ENCODE results near the gene OR52I2. TPM values are rescaled to one million over a fixed set of nuclear protein-coding genes. Genes with fewer than 3 reads are reported as not detected.

OR52I2 gene
- total and polyA plus RNA-seq, 2 donors (not counting 1 experiment from before 2014, with no cell fraction given): not detected

DNA sequence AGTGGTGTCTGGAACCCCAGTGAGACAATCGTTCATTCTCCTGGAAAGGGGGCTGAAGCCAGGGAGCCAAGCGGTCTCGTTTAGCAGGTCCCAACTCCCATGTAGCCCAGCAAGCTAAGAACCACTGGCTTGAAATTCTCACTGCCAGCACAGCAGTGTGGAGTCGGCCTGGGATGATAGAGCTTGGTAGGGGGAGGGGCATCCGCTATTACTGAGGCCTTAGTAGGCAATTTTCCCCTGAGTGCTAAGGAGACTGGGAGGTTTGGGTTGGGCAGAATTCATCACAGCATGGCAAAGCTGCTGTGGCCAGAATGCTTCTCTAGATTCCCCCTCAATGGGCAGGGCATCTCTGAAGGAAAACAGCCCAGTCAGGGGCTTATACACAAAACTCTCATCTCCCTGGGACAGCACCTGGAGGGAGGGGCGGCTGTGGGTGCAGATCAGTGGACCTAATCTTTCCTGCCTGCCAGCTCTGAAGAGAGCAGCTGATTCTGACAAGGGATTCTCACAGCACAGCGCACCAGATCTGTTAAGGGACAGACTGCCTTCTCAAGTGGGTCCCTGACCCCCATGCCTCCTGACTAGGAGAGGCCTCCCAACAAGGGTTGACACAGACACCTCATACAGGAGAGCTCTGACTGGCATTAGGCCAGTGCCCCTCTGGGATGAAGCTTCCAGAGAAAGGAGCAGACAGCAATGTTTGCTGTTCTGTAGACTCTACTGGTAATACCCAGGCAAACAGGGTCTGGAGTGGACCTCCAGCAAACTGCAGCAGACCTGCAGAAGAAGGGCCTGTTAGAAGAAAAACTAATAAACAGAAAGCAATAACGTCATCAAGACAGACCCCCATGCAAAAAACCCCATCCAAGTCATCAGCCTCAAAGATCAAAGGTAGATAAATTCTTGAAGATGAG lies 21.8 kb upstream of the OR52I2 start:
- H3K27ac ChIP-seq (ENCODE audit: low read length in 2 of 2): no peak overlapping the region
- peaks cover 0 to 1% (median 0%) of the 10 kb centered on the region in 3 donors for H3K9me3 ChIP-seq (ENCODE audit: control extremely low read depth in 1 of 3, control insufficient read depth in 2 of 3, insufficient read depth in 1 of 3, low read length in 2 of 3)
- peaks cover 0 to 8% (median 2%) of the 10 kb centered on the region in 4 experiments for H3K27me3 ChIP-seq (replicated peaks in 1 of 4; ENCODE audit: control extremely low read depth in 1 of 4, control insufficient read depth in 3 of 4, insufficient read depth in 4 of 4, low read length in 3 of 4)
- H3K36me3 ChIP-seq (replicated peaks in 1 of 2; ENCODE audit: control extremely low read depth in 1 of 2, control insufficient read depth in 1 of 2, extremely low read depth in 1 of 2, insufficient read depth in 2 of 2, low read length in 1 of 2): no peaks in the 10 kb centered on the region
- TF ChIP-seq CTCF (IDR thresholded peaks at IDR 0.05): no peak
- no peak for TF ChIP-seq EZH2 (IDR thresholded peaks at IDR 0.05; ENCODE audit: borderline replicate concordance, insufficient read depth, low read depth, low read length, poor library complexity, severe bottlenecking)
- H2AFZ ChIP-seq (ENCODE audit: insufficient read depth, low read depth, low read length, poor library complexity, severe bottlenecking): no peak overlapping the region
- Mint-ChIP-seq H3K27me3 (peaks cover 38% of the 10 kb centered on the region), H3K9me3 (ENCODE audit: insufficient read depth) (peaks cover 6% of the 10 kb centered on the region), H3K4me1 (no peaks in the 10 kb centered on the region), H3K27ac (no peak overlapping the region), H3K4me3 (no peak overlapping the region)
- no peaks in the 10 kb centered on the region for H3K4me1 ChIP-seq (ENCODE audit: control insufficient read depth in 2 of 2, insufficient read depth in 2 of 2, low read length in 2 of 2)
- no peak overlapping the region for H3K9ac ChIP-seq (ENCODE audit: low read length)
- ATAC-seq (ENCODE audit: low read depth) (no peak), DNase-seq (no peak)
- no peaks in the 10 kb centered on the region for H3K79me2 ChIP-seq (ENCODE audit: control insufficient read depth, insufficient read depth, low read length)
- H3K4me2 ChIP-seq (replicated peaks; ENCODE audit: low read depth, low read length, poor library complexity, severe bottlenecking): no peak overlapping the region
- ChIA-PET POLR2A (no interaction called here), CTCF (no interaction called here)
- no peaks in the 10 kb centered on the region for H4K20me1 ChIP-seq (ENCODE audit: control insufficient read depth, insufficient read depth, low read length, poor library complexity, severe bottlenecking)
- H3K4me3 ChIP-seq (ENCODE audit: control extremely low read depth in 1 of 5, extremely low read depth in 1 of 5, insufficient read depth in 1 of 5, low read depth in 2 of 5, low read length in 4 of 5): no peak overlapping the region
- 83% methylated on average over 7 of the region's 8 CpGs for WGBS (ENCODE audit: insufficient coverage)
- intact Hi-C loops (cut with micrococcal nuclease): no loop called here

DNA sequence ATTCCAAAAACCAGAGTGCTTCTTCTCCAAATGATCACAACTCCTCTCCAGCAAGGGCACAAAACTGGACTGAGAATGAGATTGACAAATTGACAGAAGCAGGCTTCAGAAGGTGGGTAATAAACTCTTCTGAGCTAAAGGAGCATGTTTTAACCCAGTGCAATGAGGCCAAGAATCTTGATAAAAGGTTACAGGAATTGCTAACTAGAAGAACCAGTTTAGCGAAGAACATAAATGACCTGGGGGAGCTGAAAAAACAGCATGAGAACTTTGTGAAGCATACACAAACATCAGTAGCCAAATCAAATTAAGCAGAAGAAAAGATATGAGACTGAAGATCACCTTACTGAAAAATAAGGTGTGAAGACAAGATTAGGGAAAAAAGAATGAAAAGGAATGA lies 21.1 kb upstream of the OR52I2 start:
- no peak overlapping the region for H3K27ac ChIP-seq (ENCODE audit: low read length in 2 of 2)
- H3K4me2 ChIP-seq (replicated peaks; ENCODE audit: low read depth, low read length, poor library complexity, severe bottlenecking): no peak overlapping the region
- intact Hi-C loops (cut with micrococcal nuclease): no loop called here
- H3K4me3 ChIP-seq (ENCODE audit: control extremely low read depth in 1 of 5, extremely low read depth in 1 of 5, insufficient read depth in 1 of 5, low read depth in 2 of 5, low read length in 4 of 5): no peak overlapping the region
- H3K36me3 ChIP-seq (replicated peaks in 1 of 2; ENCODE audit: control extremely low read depth in 1 of 2, control insufficient read depth in 1 of 2, extremely low read depth in 1 of 2, insufficient read depth in 2 of 2, low read length in 1 of 2): no peaks in the 10 kb centered on the region
- H3K4me1 ChIP-seq (ENCODE audit: control insufficient read depth in 2 of 2, insufficient read depth in 2 of 2, low read length in 2 of 2): no peaks in the 10 kb centered on the region
- Mint-ChIP-seq H3K27ac (no peak overlapping the region), H3K4me3 (no peak overlapping the region), H3K27me3 (peaks cover 41% of the 10 kb centered on the region), H3K4me1 (no peaks in the 10 kb centered on the region), H3K9me3 (ENCODE audit: insufficient read depth) (peaks cover 8% of the 10 kb centered on the region)
- no CpG with 5 or more reads among the region's 1 CpG for WGBS (ENCODE audit: insufficient coverage)
- H3K9me3 ChIP-seq (ENCODE audit: control extremely low read depth in 1 of 3, control insufficient read depth in 2 of 3, insufficient read depth in 1 of 3, low read length in 2 of 3): peaks cover 0 to 1% (median 0%) of the 10 kb centered on the region in 3 donors
- no peak overlapping the region for H2AFZ ChIP-seq (ENCODE audit: insufficient read depth, low read depth, low read length, poor library complexity, severe bottlenecking)
- ATAC-seq (ENCODE audit: low read depth) (no peak), DNase-seq (no peak)
- no peaks in the 10 kb centered on the region for H3K79me2 ChIP-seq (ENCODE audit: control insufficient read depth, insufficient read depth, low read length)
- TF ChIP-seq CTCF (IDR thresholded peaks at IDR 0.05): no peak
- TF ChIP-seq EZH2 (IDR thresholded peaks at IDR 0.05; ENCODE audit: borderline replicate concordance, insufficient read depth, low read depth, low read length, poor library complexity, severe bottlenecking): no peak
- H3K27me3 ChIP-seq (replicated peaks in 1 of 4; ENCODE audit: control extremely low read depth in 1 of 4, control insufficient read depth in 3 of 4, insufficient read depth in 4 of 4, low read length in 3 of 4): peaks cover 0 to 8% (median 2%) of the 10 kb centered on the region in 4 experiments
- no peak overlapping the region for H3K9ac ChIP-seq (ENCODE audit: low read length)
- CTCF ChIA-PET: no interaction called here
- no peaks in the 10 kb centered on the region for H4K20me1 ChIP-seq (ENCODE audit: control insufficient read depth, insufficient read depth, low read length, poor library complexity, severe bottlenecking)
- POLR2A ChIA-PET: no interaction called here
